Suprapubic skin (tissue), 3 donors: ENCODE measurements around the gene NXF2.
"Not testable (repeated sequence)": the region's sequence is repeated elsewhere in the genome, so short reads cannot be mapped to it uniquely, and the experiment has no call there.

Experiments
- POLR2A ChIP-seq, 2 donors: fragments of 450-650 bp; IDR thresholded peaks; one replicate each; pipeline ENCODE4 v1.6.1; 2017; ENCODE audit warnings: antibody characterized with exemption in 2 of 2, mild to moderate bottlenecking in 2 of 2, moderate library complexity in 2 of 2
- TF ChIP-seq, protein P1 (sequence below), 2 donors: fragments of 200-600 bp in 1 of 2; fragments of 450-650 bp in 1 of 2; sonication (generic) in 1 of 2; IDR thresholded peaks; one replicate each; pipeline ENCODE4 v1.5.1; 2016 to 2019; ENCODE audit warnings: antibody characterized with exemption in 2 of 2, mild to moderate bottlenecking in 1 of 2, moderate library complexity in 1 of 2

DNA sequence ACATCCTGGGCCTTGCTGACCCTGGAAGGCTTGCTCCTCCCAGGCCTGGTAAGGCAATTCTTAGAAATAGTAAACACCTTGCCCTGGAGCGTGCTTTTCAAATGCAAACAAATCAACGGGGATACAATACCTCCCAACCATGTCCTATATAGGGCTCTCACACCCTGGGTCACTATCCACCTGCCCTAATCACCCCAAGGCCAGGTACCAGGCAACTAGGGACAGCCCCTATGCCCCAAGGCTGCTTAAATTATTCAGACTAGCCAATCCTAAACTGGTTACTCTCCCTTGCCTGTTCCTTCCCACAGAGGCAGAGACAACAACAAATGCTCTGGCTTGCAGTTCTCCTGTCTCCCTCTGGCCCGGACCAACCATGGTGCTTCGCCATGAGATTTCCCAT is 25.3 kb downstream of the NXF2 start:
- not testable (repeated sequence) for TF ChIP-seq POLR2A (IDR thresholded peaks at IDR 0.05)
- TF ChIP-seq, protein P1, sequence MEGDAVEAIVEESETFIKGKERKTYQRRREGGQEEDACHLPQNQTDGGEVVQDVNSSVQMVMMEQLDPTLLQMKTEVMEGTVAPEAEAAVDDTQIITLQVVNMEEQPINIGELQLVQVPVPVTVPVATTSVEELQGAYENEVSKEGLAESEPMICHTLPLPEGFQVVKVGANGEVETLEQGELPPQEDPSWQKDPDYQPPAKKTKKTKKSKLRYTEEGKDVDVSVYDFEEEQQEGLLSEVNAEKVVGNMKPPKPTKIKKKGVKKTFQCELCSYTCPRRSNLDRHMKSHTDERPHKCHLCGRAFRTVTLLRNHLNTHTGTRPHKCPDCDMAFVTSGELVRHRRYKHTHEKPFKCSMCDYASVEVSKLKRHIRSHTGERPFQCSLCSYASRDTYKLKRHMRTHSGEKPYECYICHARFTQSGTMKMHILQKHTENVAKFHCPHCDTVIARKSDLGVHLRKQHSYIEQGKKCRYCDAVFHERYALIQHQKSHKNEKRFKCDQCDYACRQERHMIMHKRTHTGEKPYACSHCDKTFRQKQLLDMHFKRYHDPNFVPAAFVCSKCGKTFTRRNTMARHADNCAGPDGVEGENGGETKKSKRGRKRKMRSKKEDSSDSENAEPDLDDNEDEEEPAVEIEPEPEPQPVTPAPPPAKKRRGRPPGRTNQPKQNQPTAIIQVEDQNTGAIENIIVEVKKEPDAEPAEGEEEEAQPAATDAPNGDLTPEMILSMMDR (IDR thresholded peaks at IDR 0.05) = not testable (repeated sequence)
